ENCODE data around the gene CYB561D2. TPM values are rescaled to one million over a fixed set of nuclear protein-coding genes. Genes with fewer than 3 reads are reported as not detected.

The CYB561D2 gene
- total and polyA plus RNA-seq, 8 donors: 6.1 to 26.1 (median 11.1) TPM; not detected in 1

- WGBS, 5 donors: 89 to 94% (median 92%) methylated on average over 10 to 12 of the region's 12 CpGs
- no peaks in the 10 kb centered on the region for H3K9me3 ChIP-seq
- intact Hi-C loops (cut with DNase I; ENCODE audit: low total_unique reads): no loop called here
- peaks cover 0 to 6% (median 0%) of the 10 kb centered on the region in 4 donors for H3K36me3 ChIP-seq
- no peak overlapping the region for H3K4me3 ChIP-seq
- TF ChIP-seq, protein P1, sequence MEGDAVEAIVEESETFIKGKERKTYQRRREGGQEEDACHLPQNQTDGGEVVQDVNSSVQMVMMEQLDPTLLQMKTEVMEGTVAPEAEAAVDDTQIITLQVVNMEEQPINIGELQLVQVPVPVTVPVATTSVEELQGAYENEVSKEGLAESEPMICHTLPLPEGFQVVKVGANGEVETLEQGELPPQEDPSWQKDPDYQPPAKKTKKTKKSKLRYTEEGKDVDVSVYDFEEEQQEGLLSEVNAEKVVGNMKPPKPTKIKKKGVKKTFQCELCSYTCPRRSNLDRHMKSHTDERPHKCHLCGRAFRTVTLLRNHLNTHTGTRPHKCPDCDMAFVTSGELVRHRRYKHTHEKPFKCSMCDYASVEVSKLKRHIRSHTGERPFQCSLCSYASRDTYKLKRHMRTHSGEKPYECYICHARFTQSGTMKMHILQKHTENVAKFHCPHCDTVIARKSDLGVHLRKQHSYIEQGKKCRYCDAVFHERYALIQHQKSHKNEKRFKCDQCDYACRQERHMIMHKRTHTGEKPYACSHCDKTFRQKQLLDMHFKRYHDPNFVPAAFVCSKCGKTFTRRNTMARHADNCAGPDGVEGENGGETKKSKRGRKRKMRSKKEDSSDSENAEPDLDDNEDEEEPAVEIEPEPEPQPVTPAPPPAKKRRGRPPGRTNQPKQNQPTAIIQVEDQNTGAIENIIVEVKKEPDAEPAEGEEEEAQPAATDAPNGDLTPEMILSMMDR (IDR thresholded peaks at IDR 0.05): no peak
- no peak for TF ChIP-seq POLR2A (IDR thresholded peaks at IDR 0.05)
- no peak for TF ChIP-seq EP300 (IDR thresholded peaks at IDR 0.05)
- TF ChIP-seq POLR2AphosphoS5 (IDR thresholded peaks at IDR 0.05): no peak
- no peak for DNase-seq
- H3K27ac ChIP-seq: no peak overlapping the region
- no peaks in the 10 kb centered on the region for H3K4me1 ChIP-seq
- no peaks in the 10 kb centered on the region for H3K27me3 ChIP-seq
Measured at GRCh38 chr3:50382722-50383121, 32.1 kb downstream of the CYB561D2 start.

DNA sequence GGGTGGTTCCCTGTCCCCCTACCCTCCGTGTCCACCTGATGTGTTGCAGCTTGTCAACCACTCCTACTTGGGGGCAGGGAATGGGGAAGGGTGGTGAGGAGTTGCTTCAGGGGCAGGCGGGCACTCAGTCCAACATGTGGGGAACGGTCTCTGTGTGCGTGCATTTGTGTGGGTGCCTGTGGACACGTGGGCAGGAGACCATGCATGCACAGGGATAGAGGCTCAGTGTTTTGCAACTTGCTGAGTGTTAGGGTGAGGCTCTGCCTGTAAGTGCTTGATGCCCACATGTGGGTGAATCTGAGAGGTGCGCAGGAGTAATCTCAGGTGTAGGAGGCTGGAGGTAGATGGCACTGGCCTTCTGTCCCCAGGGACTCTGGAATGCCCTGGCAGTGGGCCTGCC, 33.1 kb downstream of the CYB561D2 start:
- no peaks in the 10 kb centered on the region for H3K4me1 ChIP-seq
- DNase-seq: no peak
- no peaks in the 10 kb centered on the region for H3K9me3 ChIP-seq
- 72 to 91% (median 83%) methylated on average over 6 of the region's 6 CpGs for WGBS, 5 donors
- H3K4me3 ChIP-seq: no peak overlapping the region
- no peak overlapping the region for H3K27ac ChIP-seq
- TF ChIP-seq, protein P1 (IDR thresholded peaks at IDR 0.05): no peak
- TF ChIP-seq POLR2AphosphoS5 (IDR thresholded peaks at IDR 0.05): no peak
- TF ChIP-seq EP300 (IDR thresholded peaks at IDR 0.05): no peak
- no peak for TF ChIP-seq POLR2A (IDR thresholded peaks at IDR 0.05)
- intact Hi-C loops (cut with DNase I; ENCODE audit: low total_unique reads): no loop called here
- H3K36me3 ChIP-seq: no peaks in the 10 kb centered on the region
- no peaks in the 10 kb centered on the region for H3K27me3 ChIP-seq

- TF ChIP-seq, protein P1 (IDR thresholded peaks at IDR 0.05): no peak
- TF ChIP-seq POLR2AphosphoS5 (IDR thresholded peaks at IDR 0.05) (no peak), POLR2A (IDR thresholded peaks at IDR 0.05) (no peak), EP300 (IDR thresholded peaks at IDR 0.05) (no peak)
- no peak for DNase-seq
- Histone ChIP-seq H3K27me3 (no peaks in the 10 kb centered on the region), H3K4me1 (peaks cover 2 to 6% (median 5%) of the 10 kb centered on the region in 4 donors), H3K27ac (no peak overlapping the region), H3K36me3 (no peaks in the 10 kb centered on the region), H3K4me3 (no peak overlapping the region), H3K9me3 (no peaks in the 10 kb centered on the region)
- 39 to 62% (median 60%) methylated on average over 13 of the region's 13 CpGs for WGBS, 5 donors
- intact Hi-C loops (cut with DNase I; ENCODE audit: low total_unique reads): no loop called here
Measured at GRCh38 chr3:50385754-50386153, 35.1 kb downstream of the CYB561D2 start.

DNA sequence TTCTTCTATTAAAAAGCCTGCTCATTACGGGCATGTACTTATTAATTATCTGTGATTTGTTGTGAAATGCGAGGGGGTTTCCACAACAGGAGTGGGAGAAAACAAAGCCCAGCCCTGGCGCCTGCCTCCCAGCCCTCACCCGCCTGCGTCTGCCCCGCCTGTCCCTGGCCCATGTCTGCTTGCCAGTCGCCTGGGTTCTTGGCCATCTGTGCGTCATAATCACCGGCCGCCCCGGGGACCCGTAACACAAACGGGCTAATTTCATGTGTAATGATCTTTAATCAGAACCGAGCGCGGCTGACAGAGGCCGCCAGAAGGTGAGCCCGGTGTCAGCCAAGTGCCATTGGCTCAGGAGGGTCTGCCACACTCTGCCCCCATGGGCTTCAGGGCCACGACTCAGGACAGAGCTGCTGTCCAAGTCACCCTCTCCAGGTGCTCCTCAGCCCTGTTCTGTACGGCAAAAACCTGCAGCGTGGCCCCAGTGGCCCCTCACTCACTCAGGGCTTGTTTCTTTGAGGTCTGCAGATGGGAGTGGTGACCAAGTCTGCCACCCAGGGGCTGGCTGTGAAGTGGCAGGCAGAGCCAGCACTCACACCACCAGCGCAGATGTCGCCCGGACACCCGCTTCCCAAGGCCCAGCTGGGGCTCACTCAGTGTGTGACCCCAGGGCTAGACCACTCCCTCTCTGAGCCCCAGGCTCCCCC, 37.5 kb downstream of the CYB561D2 start:
- no peaks in the 10 kb centered on the region for H3K9me3 ChIP-seq
- peak in 1 of 2 donors; percentile 68 for DNase-seq
- no peak for TF ChIP-seq POLR2A (IDR thresholded peaks at IDR 0.05)
- TF ChIP-seq EP300 (IDR thresholded peaks at IDR 0.05): no peak
- TF ChIP-seq, protein P1 (IDR thresholded peaks at IDR 0.05): no peak
- TF ChIP-seq POLR2AphosphoS5 (IDR thresholded peaks at IDR 0.05): no peak
- H3K4me1 ChIP-seq: peaks cover 4 to 14% (median 10%) of the 10 kb centered on the region in 4 donors
- no peaks in the 10 kb centered on the region for H3K36me3 ChIP-seq
- WGBS, 5 donors: 66 to 77% (median 71%) methylated on average over 21 to 25 of the region's 25 CpGs
- H3K27ac ChIP-seq: no peak overlapping the region
- H3K4me3 ChIP-seq: no peak overlapping the region
- intact Hi-C loops (cut with DNase I; ENCODE audit: low total_unique reads): no loop called here
- H3K27me3 ChIP-seq: no peaks in the 10 kb centered on the region
